Activated CD4-positive, CD25-positive, alpha-beta regulatory T cell treated with anti-CD3 and anti-CD28 coated beads, Interleukin-2, amount 50 U/mL, for 72 hours (primary cell): ENCODE data around the gene HGF.
"Not testable (repeated sequence)": the region's sequence is repeated elsewhere in the genome, so short reads cannot be mapped to it uniquely, and the experiment has no call there.

Source experiments
- DNase-seq: peaks from one replicate; pipeline ENCODE4 v3.0.0; 2021

Gene HGF

DNA sequence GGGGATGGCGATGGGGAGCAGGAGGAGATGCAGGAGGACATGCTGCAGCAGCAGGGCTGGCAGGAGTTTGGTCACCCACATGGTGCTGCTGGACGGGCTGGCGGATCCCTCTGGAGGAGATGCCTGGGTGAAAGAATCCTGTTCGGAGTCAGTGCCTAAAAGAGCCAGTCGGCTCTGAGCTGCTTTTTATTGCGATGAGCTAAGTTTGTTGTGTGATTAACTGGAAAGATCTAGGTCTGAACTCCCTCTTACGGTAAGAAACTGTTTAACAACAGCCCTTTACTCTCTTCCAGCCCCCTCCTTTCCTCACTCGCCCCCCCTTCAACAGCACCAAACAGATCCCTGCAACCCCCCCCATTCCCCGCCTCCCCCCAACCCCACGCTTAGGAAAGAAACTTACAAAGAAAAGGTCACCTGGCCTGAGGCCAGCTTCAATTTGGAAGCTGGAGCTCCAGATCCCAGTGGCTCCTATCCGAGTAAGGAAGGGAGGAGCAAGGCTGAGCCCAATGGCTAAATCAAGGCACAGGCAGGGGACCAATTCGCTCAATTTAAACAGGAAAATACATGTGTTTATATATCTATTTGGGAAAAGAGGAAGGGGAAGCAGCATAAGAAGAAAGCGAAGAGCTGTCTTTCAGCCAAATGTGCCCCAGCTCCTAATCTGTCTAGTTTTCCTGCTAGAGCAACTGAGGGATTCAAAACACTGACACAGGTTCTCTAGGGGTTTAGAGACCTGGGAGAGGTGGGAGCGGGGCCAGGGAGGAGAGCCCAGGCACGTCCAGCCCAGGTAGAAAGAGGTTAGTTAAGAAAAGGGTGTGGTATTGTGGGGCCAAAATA lies at the start of gene HGF:
HGF (minus strand) TSS at position 157 of the 837 bp plus-strand sequence; CDS start at position 81, 76 bp downstream.
- no peak for DNase-seq

GRCh38 chr7:81816312-81816711 lies 46.5 kb upstream of the HGF start:
- DNase-seq: no peak

DNA sequence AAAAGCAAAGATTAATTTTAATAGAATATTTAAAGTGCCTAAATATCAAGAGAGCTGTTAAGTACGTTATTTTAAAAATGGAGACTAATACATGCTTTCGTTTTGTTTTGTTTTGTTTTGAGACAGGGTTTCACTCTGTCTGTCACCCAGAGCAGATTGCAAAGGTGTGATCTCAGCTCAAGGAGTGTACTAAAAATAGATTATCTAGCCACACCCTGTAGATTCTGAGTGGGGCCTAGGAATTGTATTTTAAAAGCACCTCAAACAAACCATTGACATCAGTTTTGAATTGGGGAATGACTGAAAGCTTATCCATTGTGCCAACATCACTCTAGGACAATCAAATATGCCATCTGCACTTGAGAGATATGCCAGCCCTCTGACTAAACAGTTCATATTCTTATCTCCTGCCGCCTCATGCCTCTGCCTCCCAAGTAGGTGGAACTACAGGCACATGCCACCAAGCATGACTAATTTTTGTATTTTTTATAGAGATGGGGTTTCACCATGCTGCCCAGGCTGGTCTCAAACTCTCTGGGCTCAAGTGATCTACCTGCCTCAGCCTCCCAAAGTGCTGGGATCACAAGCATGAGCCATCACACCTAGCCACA lies 43.1 kb upstream of the HGF start:
- not testable (repeated sequence) for DNase-seq

- DNase-seq: no peak
Observed at GRCh38 chr7:81811956-81812865, 42.4 kb upstream of the HGF start.

DNA sequence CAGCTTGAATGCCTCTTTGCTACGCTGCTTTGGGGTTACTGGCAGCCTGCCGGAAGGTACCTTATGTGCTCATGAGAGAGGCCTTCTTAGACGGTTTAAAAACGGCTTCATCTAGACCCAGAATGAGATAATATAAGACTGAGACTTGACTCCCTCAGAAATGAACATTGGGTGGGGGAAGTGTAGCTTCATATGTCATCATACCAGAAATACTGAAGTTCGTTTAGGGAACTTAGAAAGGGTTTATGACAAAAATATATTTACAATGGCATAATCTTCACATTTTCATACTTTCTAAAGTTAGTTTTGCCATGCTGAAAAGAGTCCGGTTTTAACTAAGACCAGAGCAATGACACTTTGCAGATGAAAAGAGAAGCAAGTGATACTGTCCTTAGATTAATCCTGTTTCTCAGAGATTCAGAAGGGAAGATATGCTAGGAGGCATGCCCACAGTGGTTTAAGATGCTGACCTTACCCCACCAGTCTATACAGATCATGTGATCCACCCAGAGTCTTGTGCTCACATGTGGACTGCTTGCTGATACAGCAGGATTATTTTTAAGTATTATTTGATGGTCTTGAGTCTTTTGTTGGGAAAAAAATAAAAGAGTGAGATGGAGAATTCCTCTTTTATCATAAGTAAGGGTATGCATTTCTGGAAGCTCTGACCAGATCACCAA lies 40.8 kb upstream of the HGF start:
- no peak for DNase-seq

GRCh38 chr7:81808310-81808709 lies 38.5 kb upstream of the HGF start:
- DNase-seq: not testable (repeated sequence)

- DNase-seq: no peak
Observed at GRCh38 chr7:81803267-81803666, 33.4 kb upstream of the HGF start.

DNA sequence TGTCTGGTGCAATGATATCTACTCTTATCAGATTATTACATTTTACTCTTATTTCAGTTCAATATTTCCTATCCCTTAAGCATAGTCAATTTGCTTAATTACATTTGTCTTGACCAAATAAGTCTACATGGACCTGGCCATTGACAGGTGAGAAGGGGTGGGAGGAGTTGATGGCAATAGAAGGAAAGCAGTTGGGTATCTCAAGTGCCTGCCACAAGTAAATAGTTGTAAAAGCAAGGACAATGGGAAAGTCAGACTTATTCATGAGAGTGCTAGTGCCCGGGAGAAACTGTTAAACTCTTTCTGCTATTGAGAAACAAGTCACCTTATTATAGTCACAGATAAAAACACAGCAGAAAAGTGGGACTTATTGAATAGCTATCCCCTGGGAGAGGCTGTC lies 32.4 kb upstream of the HGF start:
- DNase-seq: no peak

DNA sequence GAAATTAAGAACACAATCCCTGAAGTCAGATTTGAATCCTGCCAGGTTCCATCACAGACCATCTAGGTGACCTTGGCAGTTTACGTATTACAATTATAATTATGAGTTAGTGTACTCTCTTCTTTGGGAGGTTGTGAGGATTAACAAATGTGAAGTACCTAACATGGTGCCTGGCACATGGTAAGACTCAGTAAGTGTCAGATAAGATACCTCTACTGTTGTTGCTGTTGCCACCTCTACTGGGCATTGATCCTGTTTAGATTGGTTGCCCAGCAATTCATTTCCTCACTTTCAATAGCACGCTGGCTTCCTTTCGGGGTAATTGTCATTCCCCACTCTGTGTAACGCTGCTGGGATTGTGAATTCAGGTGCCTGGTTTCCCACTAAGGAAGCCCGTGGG lies 31.7 kb upstream of the HGF start:
- DNase-seq: no peak

DNA sequence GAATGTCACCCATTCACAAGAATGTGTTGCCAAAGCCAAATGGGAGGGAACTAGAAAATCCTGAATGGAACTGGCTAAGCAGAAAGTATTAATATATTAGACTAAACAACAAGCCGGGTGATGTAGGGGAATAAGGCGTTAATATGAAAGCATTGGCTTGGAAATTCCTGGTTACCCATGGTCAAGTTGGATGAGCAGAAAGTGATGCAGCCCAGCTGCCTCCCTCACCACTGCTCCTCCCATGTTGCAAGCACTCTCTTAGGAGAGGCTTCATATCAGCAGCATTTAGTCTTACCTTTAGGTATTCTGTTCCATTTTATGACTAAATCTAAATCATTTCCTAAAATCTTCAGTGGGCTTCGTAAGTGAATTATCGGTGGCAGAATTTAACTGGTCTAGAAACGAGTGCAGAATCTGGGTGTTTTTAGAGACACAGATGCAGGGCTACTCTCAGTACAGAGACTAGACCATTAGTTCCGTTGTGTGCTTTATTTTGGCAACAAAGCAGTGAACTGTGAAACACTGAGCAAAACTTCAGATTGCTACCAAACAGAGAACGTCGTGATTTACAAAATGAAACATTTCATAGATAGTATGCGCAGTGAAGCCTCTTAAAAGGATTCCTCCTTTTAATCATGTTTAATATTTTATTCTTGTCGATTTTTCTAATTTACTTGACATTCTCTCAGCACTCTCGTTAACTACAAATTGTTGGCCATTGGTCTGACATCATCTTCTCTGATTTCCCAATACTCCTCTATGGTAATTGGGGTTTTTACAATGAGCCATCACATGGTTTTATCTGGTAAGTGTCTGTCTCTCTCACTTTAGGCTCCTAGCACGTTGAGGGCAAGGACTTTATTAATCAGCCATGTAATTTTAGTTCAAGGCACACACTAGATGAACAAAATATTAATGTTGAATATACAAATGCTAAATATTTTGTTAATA lies 22.0 kb upstream of the HGF start:
- no peak for DNase-seq

GRCh38 chr7:81790686-81791085 lies 20.8 kb upstream of the HGF start:
- DNase-seq: no peak

- DNase-seq: no peak
Observed at GRCh38 chr7:81790120-81790500, 20.3 kb upstream of the HGF start.

GRCh38 chr7:81789406-81790119 lies 19.7 kb upstream of the HGF start:
- DNase-seq: no peak

GRCh38 chr7:81788246-81788645 lies 18.4 kb upstream of the HGF start:
- DNase-seq: no peak

GRCh38 chr7:81783818-81784217 lies 14.0 kb upstream of the HGF start:
- no peak for DNase-seq

DNA sequence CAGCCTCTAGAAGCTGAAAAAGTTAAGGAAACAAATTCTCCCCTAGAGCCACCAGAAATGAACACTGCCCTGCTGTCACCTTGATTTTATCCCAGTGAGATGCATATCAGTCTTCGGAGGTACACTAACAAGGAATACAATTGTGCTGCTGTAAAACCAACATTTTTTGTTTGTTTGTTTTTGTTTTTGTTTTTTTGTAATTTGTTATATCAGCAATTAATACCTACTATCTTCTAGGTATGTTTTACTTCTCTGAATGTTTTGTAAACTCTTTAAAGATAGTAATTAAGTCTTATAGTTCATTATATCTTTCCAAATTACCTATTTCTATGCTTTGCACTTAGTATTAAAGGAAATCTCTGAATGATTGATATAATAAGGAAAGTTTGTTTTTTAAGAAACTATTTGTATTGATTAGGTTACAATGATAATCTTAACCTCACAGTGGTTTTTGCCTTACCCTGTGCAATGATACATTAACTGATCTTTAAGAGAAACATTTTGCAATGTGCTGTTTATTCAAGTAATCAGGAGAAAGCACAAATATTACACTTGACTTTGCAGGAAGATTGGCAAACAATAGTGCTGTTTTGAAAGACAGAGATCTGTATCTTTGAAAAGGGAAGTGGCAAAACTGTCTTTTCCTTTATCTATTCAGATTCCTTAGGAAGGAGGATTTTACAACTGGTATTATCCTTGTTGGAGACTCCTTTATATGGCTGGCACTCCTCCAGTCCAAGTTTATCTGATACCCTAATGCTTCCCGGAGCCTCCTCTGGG lies 11.3 kb upstream of the HGF start:
- DNase-seq: no peak

- DNase-seq: no peak
Observed at GRCh38 chr7:81779706-81780105, 9.9 kb upstream of the HGF start.

GRCh38 chr7:81777697-81778096 lies 7.8 kb upstream of the HGF start:
- DNase-seq: no peak

GRCh38 chr7:81776948-81777630 lies 7.2 kb upstream of the HGF start:
- no peak for DNase-seq

DNA sequence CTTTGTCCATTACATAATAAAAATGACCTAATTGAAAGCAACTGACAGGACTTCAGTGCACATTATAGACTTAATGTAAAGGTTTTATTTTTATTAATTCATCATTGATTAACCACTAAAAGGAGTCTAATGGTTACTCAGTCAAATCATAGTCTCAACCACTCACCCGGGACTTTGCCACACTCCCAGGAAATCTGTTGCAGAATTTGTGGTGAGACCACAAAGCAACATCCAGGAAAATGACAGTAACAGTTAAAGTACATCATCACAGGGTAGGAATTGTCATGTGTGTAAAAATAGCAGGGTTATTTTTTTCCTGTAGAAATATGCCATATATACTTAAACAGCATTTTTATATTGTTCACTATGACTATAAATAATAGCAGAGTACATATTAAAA lies 6.3 kb upstream of the HGF start:
- DNase-seq: no peak
